ENCODE measurements around the gene FXYD6. TPM values are rescaled to one million over a fixed set of nuclear protein-coding genes. Genes with fewer than 3 reads are reported as not detected.

The FXYD6 gene
- total RNA-seq, 1 experiment from 2014 or later = not detected

GRCh38 chr11:117906710-117907109, 30.3 kb upstream of the FXYD6 start:
- no peak overlapping the region for H3K27ac ChIP-seq (ENCODE audit: low read length)
- POLR2A ChIA-PET (ENCODE audit: unreplicated experiment) = no interaction called here

GRCh38 chr11:117906126-117906525, 29.7 kb upstream of the FXYD6 start:
- Histone ChIP-seq H4K20me1 (ENCODE audit: low read length) (no peaks in the 10 kb centered on the region), H3K79me2 (ENCODE audit: low read length) (no peaks in the 10 kb centered on the region), H3K27me3 (ENCODE audit: low read length) (peaks cover 48% of the 10 kb centered on the region), H3K4me2 (ENCODE audit: low read length) (no peak overlapping the region), H2AFZ (ENCODE audit: low read length) (no peak overlapping the region), H3K27ac (ENCODE audit: low read length) (no peak overlapping the region), H3K9ac (ENCODE audit: low read length) (no peak overlapping the region), H3K9me2 (replicated peaks; ENCODE audit: low read length) (no peaks in the 10 kb centered on the region), H3K4me1 (ENCODE audit: insufficient read depth, low read length) (peaks cover 5% of the 10 kb centered on the region), H3K9me3 (ENCODE audit: low read length) (no peaks in the 10 kb centered on the region), H3F3A (ENCODE audit: low read length, unreplicated experiment) (no peaks in the 10 kb centered on the region), H3K4me3 (ENCODE audit: low read length) (no peak overlapping the region), H3K36me3 (ENCODE audit: low read depth, low read length) (no peaks in the 10 kb centered on the region)
- TF ChIP-seq EZH2phosphoT487 (IDR thresholded peaks at IDR 0.05; ENCODE audit: borderline replicate concordance, low read length) = no peak
- no peak for TF ChIP-seq CTCF (conservative IDR thresholded peaks at IDR 0.05; ENCODE audit: low read depth, low read length)
- no peak for TF ChIP-seq EZH2 (IDR thresholded peaks at IDR 0.05; ENCODE audit: low read length, unreplicated experiment)
- ChIA-PET CTCF (no interaction called here), POLR2A (ENCODE audit: unreplicated experiment) (no interaction called here)
- ATAC-seq (no peak), DNase-seq (no peak)
- intact Hi-C loops (cut with micrococcal nuclease) = no loop called here
- BruUV-seq (replicated peaks) = no TSS peak

More at GRCh38 chr11:117906710-117907109, 30.3 kb upstream of the FXYD6 start:
- no peak overlapping the region for H3K4me3 ChIP-seq (ENCODE audit: low read length)
- no peaks in the 10 kb centered on the region for H3F3A ChIP-seq (ENCODE audit: low read length, unreplicated experiment)
- DNase-seq (no peak), ATAC-seq (no peak)
- intact Hi-C loops (cut with micrococcal nuclease) = no loop called here
- no peak overlapping the region for H3K4me2 ChIP-seq (ENCODE audit: low read length)
- H3K9ac ChIP-seq (ENCODE audit: low read length) = no peak overlapping the region
- H3K79me2 ChIP-seq (ENCODE audit: low read length) = no peaks in the 10 kb centered on the region
- no peaks in the 10 kb centered on the region for H3K9me3 ChIP-seq (ENCODE audit: low read length)
- CTCF ChIA-PET = no interaction called here
- no peaks in the 10 kb centered on the region for H4K20me1 ChIP-seq (ENCODE audit: low read length)
- H3K27me3 ChIP-seq (ENCODE audit: low read length) = peaks cover 47% of the 10 kb centered on the region
- TF ChIP-seq EZH2phosphoT487 (IDR thresholded peaks at IDR 0.05; ENCODE audit: borderline replicate concordance, low read length) = no peak
- TF ChIP-seq CTCF (conservative IDR thresholded peaks at IDR 0.05; ENCODE audit: low read depth, low read length) = no peak
- no peak for TF ChIP-seq EZH2 (IDR thresholded peaks at IDR 0.05; ENCODE audit: low read length, unreplicated experiment)
- no peak overlapping the region for H2AFZ ChIP-seq (ENCODE audit: low read length)
- H3K9me2 ChIP-seq (replicated peaks; ENCODE audit: low read length) = no peaks in the 10 kb centered on the region
- H3K4me1 ChIP-seq (ENCODE audit: insufficient read depth, low read length) = peaks cover 5% of the 10 kb centered on the region
- H3K36me3 ChIP-seq (ENCODE audit: low read depth, low read length) = no peaks in the 10 kb centered on the region
- BruUV-seq (replicated peaks) = no TSS peak

GRCh38 chr11:117905524-117905923, 29.1 kb upstream of the FXYD6 start:
- Histone ChIP-seq H3K4me1 (ENCODE audit: insufficient read depth, low read length) (peaks cover 5% of the 10 kb centered on the region), H3F3A (ENCODE audit: low read length, unreplicated experiment) (no peaks in the 10 kb centered on the region), H3K9me2 (replicated peaks; ENCODE audit: low read length) (no peaks in the 10 kb centered on the region), H3K4me3 (ENCODE audit: low read length) (no peak overlapping the region), H3K4me2 (ENCODE audit: low read length) (no peak overlapping the region), H3K27me3 (ENCODE audit: low read length) (peaks cover 54% of the 10 kb centered on the region), H2AFZ (ENCODE audit: low read length) (no peak overlapping the region), H3K36me3 (ENCODE audit: low read depth, low read length) (no peaks in the 10 kb centered on the region), H3K27ac (ENCODE audit: low read length) (no peak overlapping the region), H3K9me3 (ENCODE audit: low read length) (no peaks in the 10 kb centered on the region), H3K9ac (ENCODE audit: low read length) (no peak overlapping the region), H3K79me2 (ENCODE audit: low read length) (no peaks in the 10 kb centered on the region), H4K20me1 (ENCODE audit: low read length) (no peaks in the 10 kb centered on the region)
- intact Hi-C loops (cut with micrococcal nuclease) = no loop called here
- no TSS peak for BruUV-seq (replicated peaks)
- TF ChIP-seq EZH2 (IDR thresholded peaks at IDR 0.05; ENCODE audit: low read length, unreplicated experiment) = no peak
- no peak for TF ChIP-seq CTCF (conservative IDR thresholded peaks at IDR 0.05; ENCODE audit: low read depth, low read length)
- no peak for TF ChIP-seq EZH2phosphoT487 (IDR thresholded peaks at IDR 0.05; ENCODE audit: borderline replicate concordance, low read length)
- POLR2A ChIA-PET (ENCODE audit: unreplicated experiment) = no interaction called here
- CTCF ChIA-PET = no interaction called here
- DNase-seq = no peak
- ATAC-seq = no peak
